ENCODE data around the gene KIF9.

Gene KIF9

GRCh38 chr3:47274652-47275051, 7.9 kb downstream of the KIF9 start:
- in situ Hi-C loops (cut with HindIII; ENCODE audit: low pct_ligation_motif_present, low sequenced_read_pairs): no loop called here
- Histone ChIP-seq H3K27ac (no peak overlapping the region), H3K27me3 (replicated peaks) (no peaks in the 10 kb centered on the region), H3K4me3 (ENCODE audit: low read depth, low read length) (no peak overlapping the region), H3K36me3 (replicated peaks) (no peaks in the 10 kb centered on the region)
- TF ChIP-seq CTCF (IDR thresholded peaks at IDR 0.05; ENCODE audit: low read depth, low read length, missing control alignments): no peak
- no peak for DNase-seq

- Histone ChIP-seq H3K27ac (no peak overlapping the region), H3K27me3 (replicated peaks) (no peaks in the 10 kb centered on the region), H3K4me3 (ENCODE audit: low read depth, low read length) (no peak overlapping the region), H3K36me3 (replicated peaks) (no peaks in the 10 kb centered on the region)
- TF ChIP-seq CTCF (IDR thresholded peaks at IDR 0.05; ENCODE audit: low read depth, low read length, missing control alignments): peak; percentile 36
- in situ Hi-C loops (cut with HindIII; ENCODE audit: low pct_ligation_motif_present, low sequenced_read_pairs): no loop called here
- no peak for DNase-seq
Measured at GRCh38 chr3:47273564-47273963, 9.0 kb downstream of the KIF9 start.

- no peak for DNase-seq
- no peak overlapping the region for H3K4me3 ChIP-seq (ENCODE audit: low read depth, low read length)
- H3K27me3 ChIP-seq (replicated peaks): no peaks in the 10 kb centered on the region
- H3K27ac ChIP-seq: no peak overlapping the region
- no peaks in the 10 kb centered on the region for H3K36me3 ChIP-seq (replicated peaks)
- no peak for TF ChIP-seq CTCF (IDR thresholded peaks at IDR 0.05; ENCODE audit: low read depth, low read length, missing control alignments)
- in situ Hi-C loops (cut with HindIII; ENCODE audit: low pct_ligation_motif_present, low sequenced_read_pairs): no loop called here
Measured at GRCh38 chr3:47270526-47270925, 12.1 kb downstream of the KIF9 start.

GRCh38 chr3:47267490-47267824, 15.1 kb downstream of the KIF9 start:
- no peak for TF ChIP-seq CTCF (IDR thresholded peaks at IDR 0.05; ENCODE audit: low read depth, low read length, missing control alignments)
- no peak overlapping the region for H3K27ac ChIP-seq
- H3K27me3 ChIP-seq (replicated peaks): no peaks in the 10 kb centered on the region
- no peak for DNase-seq
- in situ Hi-C loops (cut with HindIII; ENCODE audit: low pct_ligation_motif_present, low sequenced_read_pairs): no loop called here
- H3K4me3 ChIP-seq (ENCODE audit: low read depth, low read length): no peak overlapping the region
- H3K36me3 ChIP-seq (replicated peaks): no peaks in the 10 kb centered on the region

GRCh38 chr3:47266709-47267489, 15.7 kb downstream of the KIF9 start:
- Histone ChIP-seq H3K4me3 (ENCODE audit: low read depth, low read length) (no peak overlapping the region), H3K27me3 (replicated peaks) (no peaks in the 10 kb centered on the region), H3K27ac (no peak overlapping the region), H3K36me3 (replicated peaks) (no peaks in the 10 kb centered on the region)
- DNase-seq: peak; percentile 94
- TF ChIP-seq CTCF (IDR thresholded peaks at IDR 0.05; ENCODE audit: low read depth, low read length, missing control alignments): no peak
- in situ Hi-C loops (cut with HindIII; ENCODE audit: low pct_ligation_motif_present, low sequenced_read_pairs): no loop called here

Data from brain microvascular endothelial cell (primary cell).